HepG2 (cell line): ENCODE results near the gene SOAT2. TPM values are rescaled to one million over a fixed set of nuclear protein-coding genes. Genes with fewer than 3 reads are reported as not detected.

Experiments
- CEBPB ChIP-seq: IDR thresholded peaks from 2 replicates; pipeline ENCODE4 v1.6.1; 2011; ENCODE audit warnings: low read depth, low read length, improper control_type of control experiment, borderline replicate concordance
- FIP1L1 ChIP-seq: fragments of 200-400 bp; formaldehyde crosslinking; IDR thresholded peaks from 2 replicates; pipeline ENCODE4 v1.6.1; 2018; ENCODE audit warnings: low read depth, mild to moderate bottlenecking, low read length, moderate library complexity, borderline replicate concordance; ENCODE audit not compliant: insufficient read depth
- SRSF1 ChIP-seq: fragments of 200-400 bp; formaldehyde crosslinking; optimal IDR thresholded peaks from 2 replicates; pipeline ENCODE3; 2017; ENCODE audit warnings: mild to moderate bottlenecking, low read depth, low read length, moderate library complexity
- TRIM24 ChIP-seq: sonication (generic); formaldehyde crosslinking; IDR thresholded peaks from 2 replicates; pipeline ENCODE4 v1.8.0; 2022; ENCODE audit warnings: mild to moderate bottlenecking, missing genetic modification reagents
- ZNF180 ChIP-seq: sonication (generic); formaldehyde crosslinking; IDR thresholded peaks from 2 replicates; pipeline ENCODE4 v1.4.0; 2020; ENCODE audit warnings: low read depth, missing genetic modification reagents, borderline replicate concordance
- ZNF207 ChIP-seq: fragments of 450-650 bp; IDR thresholded peaks from 2 replicates; pipeline ENCODE4 v1.6.1; 2016; ENCODE audit warnings: antibody characterized with exemption, borderline replicate concordance
- polyA plus RNA-seq, 8 experiments: library from polyadenylated mRNA; depleted of rRNA in 3 of 8; stranded (reverse) in 7 of 8; unstranded in 1 of 8; fragments of >200 nt; fragmentation: Illumina TruSeq in 4 of 8; extraction: Trizol in 4 of 8; gene quantifications; 2 replicates each; pipeline versions ENCODE4 v1.2.1 to v1.2.3, GENCODE V29; 2011 to 2016; ENCODE audit warnings: low read depth in 4 of 8, missing spikeins in 1 of 8, mixed read lengths in 1 of 8; ENCODE audit not compliant: insufficient read depth in 1 of 8
- total RNA-seq, 5 experiments: library from RNA; depleted of rRNA; stranded (reverse); fragments of >200 nt; fragmentation: Illumina TruSeq; extraction: Trizol; gene quantifications; 2 replicates each; pipeline ENCODE4 v1.2.3, GENCODE V29; 2016; ENCODE audit warnings: low read depth in 1 of 5
- TF ChIP-seq, protein P1 (sequence below): sonication (generic); formaldehyde crosslinking; IDR thresholded peaks from 2 replicates; pipeline ENCODE4 v1.9.0; 2021; ENCODE audit warnings: missing genetic modification reagents, borderline replicate concordance
- TF ChIP-seq, protein P2 (sequence below): sonication (generic); formaldehyde crosslinking; IDR thresholded peaks from 2 replicates; pipeline ENCODE4 v1.5.0; 2020; ENCODE audit warnings: missing genetic modification reagents
- TF ChIP-seq, protein P3 (sequence below): IDR thresholded peaks from 2 replicates; pipeline ENCODE4 v1.6.1; 2018; ENCODE audit warnings: missing genetic modification reagents, mild to moderate bottlenecking, missing compliant biosample characterization
- TF ChIP-seq, protein P4 (sequence below): sonication (generic); formaldehyde crosslinking; IDR thresholded peaks from 2 replicates; pipeline ENCODE4 v1.4.0; 2020; ENCODE audit warnings: missing genetic modification reagents, mild to moderate bottlenecking, borderline replicate concordance
- TF ChIP-seq, protein P5 (sequence below): sonication (generic); formaldehyde crosslinking; IDR thresholded peaks from 2 replicates; pipeline ENCODE4 v1.4.0; 2020; ENCODE audit warnings: low read depth, mild to moderate bottlenecking, missing genetic modification reagents

SOAT2 gene
- total and polyA plus RNA-seq, 2 of the 13 experiments (the other 11 are each of a cell fraction or from before 2014, with no cell fraction given): 14.9 to 108 TPM

DNA sequence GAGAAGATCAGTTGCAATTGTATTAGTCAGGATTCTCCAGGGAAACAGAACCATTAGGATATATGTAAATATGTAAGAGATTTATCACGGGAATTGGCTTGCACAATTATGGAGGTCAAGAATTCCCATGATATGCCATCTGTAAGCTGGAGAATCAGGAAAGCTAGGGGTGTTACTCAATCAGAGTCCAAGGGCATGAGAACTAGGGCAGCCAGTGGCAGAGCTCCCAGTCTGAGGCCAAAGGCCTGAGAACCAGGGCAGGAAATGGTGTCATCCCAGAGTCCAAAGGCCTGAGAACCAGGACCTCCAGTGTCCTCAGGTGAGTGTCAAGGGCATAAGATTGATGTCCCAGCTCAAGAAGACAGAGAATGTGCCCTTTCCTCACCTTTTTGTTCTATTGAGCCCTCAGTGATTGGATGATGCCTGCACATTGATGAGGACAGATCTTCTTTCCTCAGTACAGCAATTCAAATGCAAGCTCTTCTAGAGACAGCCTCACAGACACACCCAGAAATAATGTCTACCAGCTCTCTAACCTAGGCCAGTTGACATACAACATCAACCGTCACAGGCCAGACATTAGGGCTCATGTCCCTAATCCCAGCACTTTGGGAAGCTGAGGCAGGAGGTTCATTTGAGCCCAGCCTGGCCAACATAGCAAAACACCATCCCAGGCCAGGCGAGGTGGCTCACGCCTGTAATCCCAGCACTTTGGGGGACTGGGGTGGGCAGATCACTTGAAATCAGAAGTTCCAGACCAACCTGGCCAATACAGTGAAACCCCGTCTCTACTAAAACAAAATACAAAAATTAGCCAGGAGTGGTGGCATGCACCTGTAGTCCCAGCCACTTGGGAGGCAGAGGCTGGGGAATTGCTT is 42.3 kb downstream of the SOAT2 start (continued):
- TF ChIP-seq, protein P1, sequence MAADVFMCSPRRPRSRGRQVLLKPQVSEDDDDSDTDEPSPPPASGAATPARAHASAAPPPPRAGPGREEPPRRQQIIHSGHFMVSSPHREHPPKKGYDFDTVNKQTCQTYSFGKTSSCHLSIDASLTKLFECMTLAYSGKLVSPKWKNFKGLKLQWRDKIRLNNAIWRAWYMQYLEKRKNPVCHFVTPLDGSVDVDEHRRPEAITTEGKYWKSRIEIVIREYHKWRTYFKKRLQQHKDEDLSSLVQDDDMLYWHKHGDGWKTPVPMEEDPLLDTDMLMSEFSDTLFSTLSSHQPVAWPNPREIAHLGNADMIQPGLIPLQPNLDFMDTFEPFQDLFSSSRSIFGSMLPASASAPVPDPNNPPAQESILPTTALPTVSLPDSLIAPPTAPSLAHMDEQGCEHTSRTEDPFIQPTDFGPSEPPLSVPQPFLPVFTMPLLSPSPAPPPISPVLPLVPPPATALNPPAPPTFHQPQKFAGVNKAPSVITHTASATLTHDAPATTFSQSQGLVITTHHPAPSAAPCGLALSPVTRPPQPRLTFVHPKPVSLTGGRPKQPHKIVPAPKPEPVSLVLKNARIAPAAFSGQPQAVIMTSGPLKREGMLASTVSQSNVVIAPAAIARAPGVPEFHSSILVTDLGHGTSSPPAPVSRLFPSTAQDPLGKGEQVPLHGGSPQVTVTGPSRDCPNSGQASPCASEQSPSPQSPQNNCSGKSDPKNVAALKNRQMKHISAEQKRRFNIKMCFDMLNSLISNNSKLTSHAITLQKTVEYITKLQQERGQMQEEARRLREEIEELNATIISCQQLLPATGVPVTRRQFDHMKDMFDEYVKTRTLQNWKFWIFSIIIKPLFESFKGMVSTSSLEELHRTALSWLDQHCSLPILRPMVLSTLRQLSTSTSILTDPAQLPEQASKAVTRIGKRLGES: no peak
- TF ChIP-seq CEBPB: peak; percentile 93
- TF ChIP-seq, protein P2, sequence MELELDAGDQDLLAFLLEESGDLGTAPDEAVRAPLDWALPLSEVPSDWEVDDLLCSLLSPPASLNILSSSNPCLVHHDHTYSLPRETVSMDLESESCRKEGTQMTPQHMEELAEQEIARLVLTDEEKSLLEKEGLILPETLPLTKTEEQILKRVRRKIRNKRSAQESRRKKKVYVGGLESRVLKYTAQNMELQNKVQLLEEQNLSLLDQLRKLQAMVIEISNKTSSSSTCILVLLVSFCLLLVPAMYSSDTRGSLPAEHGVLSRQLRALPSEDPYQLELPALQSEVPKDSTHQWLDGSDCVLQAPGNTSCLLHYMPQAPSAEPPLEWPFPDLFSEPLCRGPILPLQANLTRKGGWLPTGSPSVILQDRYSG (CRISPR knock-in tag): no peak
- TF ChIP-seq, protein P3, sequence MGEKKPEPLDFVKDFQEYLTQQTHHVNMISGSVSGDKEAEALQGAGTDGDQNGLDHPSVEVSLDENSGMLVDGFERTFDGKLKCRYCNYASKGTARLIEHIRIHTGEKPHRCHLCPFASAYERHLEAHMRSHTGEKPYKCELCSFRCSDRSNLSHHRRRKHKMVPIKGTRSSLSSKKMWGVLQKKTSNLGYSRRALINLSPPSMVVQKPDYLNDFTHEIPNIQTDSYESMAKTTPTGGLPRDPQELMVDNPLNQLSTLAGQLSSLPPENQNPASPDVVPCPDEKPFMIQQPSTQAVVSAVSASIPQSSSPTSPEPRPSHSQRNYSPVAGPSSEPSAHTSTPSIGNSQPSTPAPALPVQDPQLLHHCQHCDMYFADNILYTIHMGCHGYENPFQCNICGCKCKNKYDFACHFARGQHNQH (CRISPR knock-in tag): peak; percentile 31; the same call in 1 of the 2 replicates
- TF ChIP-seq SRSF1: no peak
- TF ChIP-seq TRIM24 (CRISPR knock-in tag): no peak
- TF ChIP-seq ZNF180: no peak
- TF ChIP-seq, protein P4, sequence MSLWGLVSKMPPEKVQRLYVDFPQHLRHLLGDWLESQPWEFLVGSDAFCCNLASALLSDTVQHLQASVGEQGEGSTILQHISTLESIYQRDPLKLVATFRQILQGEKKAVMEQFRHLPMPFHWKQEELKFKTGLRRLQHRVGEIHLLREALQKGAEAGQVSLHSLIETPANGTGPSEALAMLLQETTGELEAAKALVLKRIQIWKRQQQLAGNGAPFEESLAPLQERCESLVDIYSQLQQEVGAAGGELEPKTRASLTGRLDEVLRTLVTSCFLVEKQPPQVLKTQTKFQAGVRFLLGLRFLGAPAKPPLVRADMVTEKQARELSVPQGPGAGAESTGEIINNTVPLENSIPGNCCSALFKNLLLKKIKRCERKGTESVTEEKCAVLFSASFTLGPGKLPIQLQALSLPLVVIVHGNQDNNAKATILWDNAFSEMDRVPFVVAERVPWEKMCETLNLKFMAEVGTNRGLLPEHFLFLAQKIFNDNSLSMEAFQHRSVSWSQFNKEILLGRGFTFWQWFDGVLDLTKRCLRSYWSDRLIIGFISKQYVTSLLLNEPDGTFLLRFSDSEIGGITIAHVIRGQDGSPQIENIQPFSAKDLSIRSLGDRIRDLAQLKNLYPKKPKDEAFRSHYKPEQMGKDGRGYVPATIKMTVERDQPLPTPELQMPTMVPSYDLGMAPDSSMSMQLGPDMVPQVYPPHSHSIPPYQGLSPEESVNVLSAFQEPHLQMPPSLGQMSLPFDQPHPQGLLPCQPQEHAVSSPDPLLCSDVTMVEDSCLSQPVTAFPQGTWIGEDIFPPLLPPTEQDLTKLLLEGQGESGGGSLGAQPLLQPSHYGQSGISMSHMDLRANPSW: no peak
- TF ChIP-seq FIP1L1: no peak
- no peak for TF ChIP-seq ZNF207
- TF ChIP-seq, protein P5, sequence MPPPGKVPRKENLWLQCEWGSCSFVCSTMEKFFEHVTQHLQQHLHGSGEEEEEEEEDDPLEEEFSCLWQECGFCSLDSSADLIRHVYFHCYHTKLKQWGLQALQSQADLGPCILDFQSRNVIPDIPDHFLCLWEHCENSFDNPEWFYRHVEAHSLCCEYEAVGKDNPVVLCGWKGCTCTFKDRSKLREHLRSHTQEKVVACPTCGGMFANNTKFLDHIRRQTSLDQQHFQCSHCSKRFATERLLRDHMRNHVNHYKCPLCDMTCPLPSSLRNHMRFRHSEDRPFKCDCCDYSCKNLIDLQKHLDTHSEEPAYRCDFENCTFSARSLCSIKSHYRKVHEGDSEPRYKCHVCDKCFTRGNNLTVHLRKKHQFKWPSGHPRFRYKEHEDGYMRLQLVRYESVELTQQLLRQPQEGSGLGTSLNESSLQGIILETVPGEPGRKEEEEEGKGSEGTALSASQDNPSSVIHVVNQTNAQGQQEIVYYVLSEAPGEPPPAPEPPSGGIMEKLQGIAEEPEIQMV: no peak
